DND-41 (cell line): ENCODE data around the gene DLAT.
"Not testable (repeated sequence)": the region's sequence is repeated elsewhere in the genome, so short reads cannot be mapped to it uniquely, and the experiment has no call there.

ENCODE experiments used
- ATAC-seq: fragments of 200-7000 bp; cut with Tn5 transposase; 3 replicates; pipeline ENCODE4 v1.9.1; 2021; ENCODE audit warnings: low read depth; ENCODE audit not compliant: insufficient read depth
- DNase-seq: peaks from one replicate; pipeline ENCODE4 v3.0.0-alpha.2; 2020
- H2AFZ ChIP-seq: 2 replicates; pipeline ENCODE4 v1.6.0; 2012; ENCODE audit warnings: low read depth, low read length
- H3K27ac ChIP-seq: 2 replicates; pipeline ENCODE4 v1.5.1; 2012; ENCODE audit warnings: low read length, inconsistent platforms
- H3K27me3 ChIP-seq: fragments of 200-600 bp; sonication (generic); 2 replicates; pipeline ENCODE4 v1.6.0; 2012; ENCODE audit warnings: low read length, mild to moderate bottlenecking, inconsistent platforms; ENCODE audit not compliant: insufficient read depth, poor library complexity
- H3K36me3 ChIP-seq: 2 replicates; pipeline ENCODE4 v1.5.1; 2012; ENCODE audit warnings: low read length, inconsistent platforms; ENCODE audit not compliant: insufficient read depth
- H3K4me1 ChIP-seq: 2 replicates; pipeline ENCODE4 v1.5.1; 2012; ENCODE audit warnings: mild to moderate bottlenecking, low read length; ENCODE audit not compliant: insufficient read depth
- H3K4me2 ChIP-seq: 2 replicates; pipeline ENCODE4 v1.6.0; 2012; ENCODE audit warnings: mild to moderate bottlenecking, moderate library complexity, low read length, inconsistent platforms; ENCODE audit not compliant: insufficient read depth
- H3K4me3 ChIP-seq, 2 experiments: fragments of 200-600 bp in 1 of 2; shearing (Covaris generic) in 1 of 2; 2 replicates each; pipeline ENCODE4 v1.5.1; 2012 to 2016; ENCODE audit warnings: inconsistent platforms in 2 of 2, low read length in 2 of 2, mild to moderate bottlenecking in 2 of 2, low read depth in 1 of 2, moderate library complexity in 1 of 2
- H3K79me2 ChIP-seq: 2 replicates; pipeline ENCODE4 v1.6.0; 2012; ENCODE audit warnings: low read length, inconsistent platforms; ENCODE audit not compliant: insufficient read depth
- H3K9ac ChIP-seq: 2 replicates; pipeline ENCODE4 v1.6.0; 2012; ENCODE audit warnings: low read depth, mild to moderate bottlenecking, inconsistent platforms, low read length, moderate library complexity
- H3K9me3 ChIP-seq: 2 replicates; pipeline ENCODE4 v1.5.1; 2012; ENCODE audit warnings: low read length, moderate library complexity, mild to moderate bottlenecking, inconsistent platforms; ENCODE audit not compliant: insufficient read depth, severe bottlenecking
- H4K20me1 ChIP-seq: 2 replicates; pipeline ENCODE4 v1.6.0; 2012; ENCODE audit warnings: low read length; ENCODE audit not compliant: insufficient read depth
- CTCF ChIP-seq: IDR thresholded peaks from 2 replicates; pipeline ENCODE4 v1.5.1; 2012; ENCODE audit warnings: borderline replicate concordance, low read length, moderate library complexity, mild to moderate bottlenecking; ENCODE audit not compliant: poor library complexity, severe bottlenecking; ENCODE audit errors: extremely low read depth
- EZH2 ChIP-seq: IDR thresholded peaks from 3 replicates; pipeline ENCODE4 v1.6.1; 2012; ENCODE audit warnings: borderline replicate concordance, low read depth, mild to moderate bottlenecking, moderate library complexity, low read length, inconsistent platforms; ENCODE audit not compliant: severe bottlenecking

Gene DLAT

GRCh38 chr11:112087212-112087611 lies 62.0 kb downstream of the DLAT start:
- TF ChIP-seq CTCF (no peak), EZH2 (no peak)
- Histone ChIP-seq H3K4me2 (peak overlapping the region; percentile 89), H2AFZ (peak overlapping the region; percentile 90), H3K9ac (peak overlapping the region; percentile 82), H3K79me2 (peaks cover 56% of the 10 kb centered on the region), H3K9me3 (no peaks in the 10 kb centered on the region), H3K36me3 (peaks cover 89% of the 10 kb centered on the region), H3K4me1 (peaks cover 44% of the 10 kb centered on the region), H3K4me3 (peak overlapping the region; percentile 72 to 93), H3K27ac (peak overlapping the region; percentile 93), H3K27me3 (no peaks in the 10 kb centered on the region), H4K20me1 (no peaks in the 10 kb centered on the region)
- DNase-seq = no peak
- no peak for ATAC-seq

- H3K79me2 ChIP-seq, H3K4me1 ChIP-seq, ATAC-seq, H4K20me1 ChIP-seq, H2AFZ ChIP-seq, H3K9me3 ChIP-seq, H3K27ac ChIP-seq, DNase-seq, H3K27me3 ChIP-seq, H3K4me3 ChIP-seq, H3K4me2 ChIP-seq, H3K9ac ChIP-seq: not testable (repeated sequence)
- peaks cover 50% of the 10 kb centered on the region for H3K36me3 ChIP-seq
Measured at GRCh38 chr11:112095302-112095701, 70.1 kb downstream of the DLAT start.

GRCh38 chr11:112096194-112096593 lies 71.0 kb downstream of the DLAT start:
- H3K79me2 ChIP-seq = no peaks in the 10 kb centered on the region
- TF ChIP-seq EZH2 (no peak), CTCF (no peak)
- peaks cover 41% of the 10 kb centered on the region for H3K36me3 ChIP-seq
- no peak for DNase-seq
- no peaks in the 10 kb centered on the region for H3K4me1 ChIP-seq
- H3K27ac ChIP-seq = no peak overlapping the region
- no peak overlapping the region for H3K4me2 ChIP-seq
- H2AFZ ChIP-seq = no peak overlapping the region
- H4K20me1 ChIP-seq = no peaks in the 10 kb centered on the region
- ATAC-seq = no peak
- no peak overlapping the region for H3K4me3 ChIP-seq
- no peak overlapping the region for H3K9ac ChIP-seq
- no peaks in the 10 kb centered on the region for H3K27me3 ChIP-seq
- H3K9me3 ChIP-seq = no peaks in the 10 kb centered on the region

- Histone ChIP-seq H3K79me2 (no peaks in the 10 kb centered on the region), H3K4me1 (no peaks in the 10 kb centered on the region), H3K9ac (no peak overlapping the region), H3K4me2 (no peak overlapping the region), H3K9me3 (no peaks in the 10 kb centered on the region), H3K27ac (no peak overlapping the region), H2AFZ (no peak overlapping the region), H3K36me3 (peaks cover 24% of the 10 kb centered on the region; the same call in 1 of the 2 replicates), H3K4me3 (no peak overlapping the region), H4K20me1 (no peaks in the 10 kb centered on the region), H3K27me3 (no peaks in the 10 kb centered on the region)
- DNase-seq (no peak), ATAC-seq (no peak)
- no peak for TF ChIP-seq CTCF
- no peak for TF ChIP-seq EZH2
Measured at GRCh38 chr11:112097734-112098528, 72.7 kb downstream of the DLAT start.
